Head of caudate nucleus (tissue), 42 donors: Measurements from ENCODE around the gene ZNF737.
"Not testable (repeated sequence)": the region's sequence is repeated elsewhere in the genome, so short reads cannot be mapped to it uniquely, and the experiment has no call there.

Experiments
- DNase-seq, 42 donors: peaks; one replicate each; pipeline versions ENCODE4 v3.0.0 to v3.0.0-alpha.2; 2020 to 2021; ENCODE audit warnings: mixed read lengths in 7 of 42
- intact Hi-C: fragments of 100-400 bp; cut with DNase I; formaldehyde crosslinking; loops from one replicate; pipeline ENCODE4 v1.15.0; 2022

The ZNF737 gene

DNA sequence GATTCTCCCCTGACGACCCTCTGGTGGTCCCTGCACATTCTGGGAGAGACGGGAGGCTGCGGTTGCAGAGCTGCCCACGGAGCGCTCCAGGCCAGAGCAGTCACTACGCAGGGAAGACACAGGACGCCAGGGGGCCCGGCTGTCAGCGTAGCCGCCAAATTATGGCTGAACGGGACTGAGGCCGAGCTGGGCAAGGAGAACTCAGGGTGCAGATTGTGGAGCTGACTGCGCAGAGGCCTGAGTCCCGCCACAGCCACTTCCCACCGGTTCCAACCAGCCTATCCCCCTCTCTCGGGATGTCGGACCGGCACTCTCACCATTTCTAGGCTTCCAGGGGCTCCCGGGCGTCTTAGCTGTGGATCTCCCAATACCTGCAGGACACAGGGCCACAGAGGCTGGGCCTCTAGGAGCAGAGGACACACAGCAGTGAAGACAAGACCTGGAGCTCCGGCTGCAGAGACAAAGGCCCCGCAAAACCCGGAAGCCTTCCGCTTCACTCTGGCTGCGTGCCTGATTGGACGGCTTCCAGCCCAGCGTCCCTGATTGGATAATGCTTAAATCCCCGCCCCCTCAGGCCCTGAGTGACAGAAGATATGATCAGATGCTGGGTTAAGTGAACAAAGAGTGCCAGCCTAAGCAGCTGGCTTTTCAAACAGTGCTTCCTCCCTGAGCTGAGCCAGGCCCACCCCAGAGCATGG, at the start of gene ZNF737:
Gene ZNF737 (minus strand): TSS at position 461 of the 698 bp plus-strand sequence. CDS start 141 bp downstream, at position 320.
- DNase-seq: peak; percentile 95 to 99 (median 98)
- intact Hi-C loops: loop anchor here (5.0 to 10.0 kb wide), 2 partner anchors 97 to 209 kb away; partner anchors contain the start of genes ZNF626 and ZNF66

GRCh38 chr19:20614971-20615370, 49.4 kb upstream of the ZNF737 start:
- intact Hi-C loops, DNase-seq: not testable (repeated sequence)

GRCh38 chr19:20612711-20613316, 47.2 kb upstream of the ZNF737 start:
- no peak for DNase-seq
- intact Hi-C loops: no loop called here

- DNase-seq: no peak
- intact Hi-C loops: no loop called here
Measured at GRCh38 chr19:20611866-20612265, 46.3 kb upstream of the ZNF737 start.

DNA sequence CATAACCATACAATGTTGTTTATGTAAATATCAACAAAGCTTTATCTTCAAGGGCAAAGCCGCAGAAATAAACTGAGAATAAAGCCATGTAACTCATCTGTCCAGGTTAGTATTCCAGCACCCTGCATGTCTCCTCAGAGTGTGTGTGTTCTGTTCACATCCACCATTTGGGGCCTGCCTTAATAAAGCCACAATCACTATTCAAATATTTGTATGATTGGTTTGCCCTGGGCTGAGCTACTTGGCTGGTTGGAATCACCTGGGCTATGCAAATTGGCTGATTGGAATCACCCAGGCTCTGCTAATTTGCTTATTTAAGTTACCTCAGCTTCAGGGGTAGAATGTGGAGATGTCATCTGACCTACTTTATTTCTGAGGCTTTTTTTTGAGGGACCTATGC, 42.4 kb upstream of the ZNF737 start:
- intact Hi-C loops: no loop called here

DNA sequence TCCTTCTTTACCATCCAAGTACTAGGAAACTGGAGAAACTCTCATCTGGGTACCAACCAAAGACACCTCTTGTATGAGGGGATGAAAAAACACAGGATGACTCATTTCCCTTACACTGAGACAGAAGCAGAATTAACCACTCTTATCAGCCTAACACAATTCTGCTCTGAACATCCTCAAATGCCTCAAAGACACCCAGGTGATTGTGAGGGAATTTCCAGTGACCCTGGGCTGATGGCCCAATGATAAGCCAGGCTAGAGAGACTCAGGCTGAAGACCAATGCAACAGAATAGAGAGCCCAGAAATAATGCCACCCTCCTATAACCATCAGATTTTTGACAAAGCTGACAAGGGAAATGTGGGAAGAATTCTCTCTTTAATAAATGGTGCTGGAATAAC, 7.0 kb downstream of the ZNF737 start:
- intact Hi-C loops: no loop called here
- no peak for DNase-seq

More for the DNA sequence above, 42.4 kb upstream of the ZNF737 start:
- no peak for DNase-seq

DNA sequence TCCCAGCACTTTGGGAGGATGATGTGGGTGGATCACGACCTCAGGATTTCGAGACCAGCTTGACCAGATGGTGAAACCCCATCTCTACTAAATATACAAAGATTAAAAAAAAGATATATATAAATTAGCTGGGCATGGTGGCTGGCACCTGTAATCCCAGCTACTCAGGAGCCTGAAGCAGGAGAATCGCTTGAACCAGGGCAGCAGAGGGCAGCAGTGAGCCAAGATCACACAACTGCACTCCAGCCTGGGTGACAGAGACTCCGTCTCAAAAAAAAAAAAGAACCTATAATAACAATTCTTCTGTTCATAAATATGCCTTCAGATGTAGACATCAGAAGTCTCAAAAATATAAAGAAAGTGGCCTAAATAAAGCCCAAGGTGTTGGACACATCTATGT, 7.6 kb downstream of the ZNF737 start:
- intact Hi-C loops: no loop called here
- peak; percentile 34 to 88 (median 68) for DNase-seq

GRCh38 chr19:20544667-20545333, 20.8 kb downstream of the ZNF737 start:
- DNase-seq, intact Hi-C loops: not testable (repeated sequence)

GRCh38 chr19:20530303-20530702, 35.3 kb downstream of the ZNF737 start:
- intact Hi-C loops, DNase-seq: not testable (repeated sequence)

GRCh38 chr19:20513189-20513904, 52.2 kb downstream of the ZNF737 start:
- intact Hi-C loops: no loop called here
- peak in 30 of 42 donors; percentile 2 to 68 (median 22) for DNase-seq

DNA sequence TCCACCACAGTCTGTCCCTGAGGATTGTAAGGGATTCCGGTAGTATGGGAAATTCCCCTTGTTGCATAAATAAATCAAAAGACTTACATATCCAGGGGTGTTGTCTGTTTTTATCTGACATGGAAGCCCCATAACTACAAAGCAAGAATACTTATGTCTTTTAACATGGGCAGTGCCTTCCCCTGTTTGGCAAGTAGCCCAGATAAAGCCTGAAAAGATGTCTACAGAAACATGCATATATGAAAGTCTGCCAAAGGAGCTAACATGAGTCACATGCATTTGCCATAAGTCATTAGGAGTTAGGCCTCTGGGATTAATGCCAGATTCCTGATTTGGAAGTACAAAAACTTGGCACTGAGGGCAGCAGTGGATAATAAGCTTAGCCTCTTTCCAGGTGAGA, 62.1 kb downstream of the ZNF737 start:
- DNase-seq: no peak
- intact Hi-C loops: no loop called here
